ENCODE results near the gene CNN2. TPM values are rescaled to one million over a fixed set of nuclear protein-coding genes. Genes with fewer than 3 reads are reported as not detected.
"Not testable (repeated sequence)": the region's sequence is repeated elsewhere in the genome, so short reads cannot be mapped to it uniquely, and the experiment has no call there.

CNN2 gene
- total RNA-seq, 1 donor from 2014 or later: 183 TPM

GRCh38 chr19:1011831-1012333 lies 14.5 kb upstream of the CNN2 start:
- ATAC-seq: no peak

GRCh38 chr19:1012334-1012733 lies 14.1 kb upstream of the CNN2 start:
- ATAC-seq: no peak

GRCh38 chr19:1013218-1013617 lies 13.2 kb upstream of the CNN2 start:
- ATAC-seq: no peak

- no peak for ATAC-seq
These were observed 12.0 kb upstream of the CNN2 start for GRCh38 chr19:1014161-1015060.

- ATAC-seq: no peak
These were observed 11.2 kb upstream of the CNN2 start for GRCh38 chr19:1015061-1015781.

- no peak for ATAC-seq
These were observed 10.4 kb upstream of the CNN2 start for GRCh38 chr19:1015782-1016646.

- peak; percentile 42 for ATAC-seq
These were observed 9.7 kb upstream of the CNN2 start for GRCh38 chr19:1016647-1017114.

- ATAC-seq: peak; percentile 57
These were observed 9.1 kb upstream of the CNN2 start for GRCh38 chr19:1017115-1017905.

- no peak for ATAC-seq
These were observed 8.5 kb upstream of the CNN2 start for GRCh38 chr19:1017906-1018305.

- ATAC-seq: no peak
These were observed 8.0 kb upstream of the CNN2 start for GRCh38 chr19:1018393-1018792.

GRCh38 chr19:1018932-1019615 lies 7.3 kb upstream of the CNN2 start:
- ATAC-seq: no peak

- ATAC-seq: no peak
These were observed 6.8 kb upstream of the CNN2 start for GRCh38 chr19:1019616-1019961.

GRCh38 chr19:1019980-1020867 lies 6.2 kb upstream of the CNN2 start:
- ATAC-seq: no peak

GRCh38 chr19:1020868-1021425 lies 5.5 kb upstream of the CNN2 start, which contains the start of gene TMEM259:
TMEM259 (minus strand) TSS chr19:1021123; CDS start chr19:1020996, 127 bp downstream.
- peak; percentile 83 for ATAC-seq

GRCh38 chr19:1023883-1024188 lies 2.6 kb upstream of the CNN2 start:
- ATAC-seq: not testable (repeated sequence)

- ATAC-seq: not testable (repeated sequence)
These were observed 1.3 kb upstream of the CNN2 start for GRCh38 chr19:1025080-1025479.

GRCh38 chr19:1026783-1027649 lies 608 bp downstream of the CNN2 start:
- peak; percentile 3 for ATAC-seq

- peak; percentile 19 for ATAC-seq
These were observed 1.2 kb downstream of the CNN2 start for GRCh38 chr19:1027650-1028061.

Data from esophagus mucosa (tissue), 1 donor.